Measurements from ENCODE around the gene PNPLA3.
"Not testable (repeated sequence)": the region's sequence is repeated elsewhere in the genome, so short reads cannot be mapped to it uniquely, and the experiment has no call there.

The PNPLA3 gene

GRCh38 chr22:43888740-43889139 lies 34.9 kb upstream of the PNPLA3 start:
- peak in 1 of 42 donors; percentile 7 for DNase-seq
- intact Hi-C loops (cut with DNase I) = no loop called here

DNA sequence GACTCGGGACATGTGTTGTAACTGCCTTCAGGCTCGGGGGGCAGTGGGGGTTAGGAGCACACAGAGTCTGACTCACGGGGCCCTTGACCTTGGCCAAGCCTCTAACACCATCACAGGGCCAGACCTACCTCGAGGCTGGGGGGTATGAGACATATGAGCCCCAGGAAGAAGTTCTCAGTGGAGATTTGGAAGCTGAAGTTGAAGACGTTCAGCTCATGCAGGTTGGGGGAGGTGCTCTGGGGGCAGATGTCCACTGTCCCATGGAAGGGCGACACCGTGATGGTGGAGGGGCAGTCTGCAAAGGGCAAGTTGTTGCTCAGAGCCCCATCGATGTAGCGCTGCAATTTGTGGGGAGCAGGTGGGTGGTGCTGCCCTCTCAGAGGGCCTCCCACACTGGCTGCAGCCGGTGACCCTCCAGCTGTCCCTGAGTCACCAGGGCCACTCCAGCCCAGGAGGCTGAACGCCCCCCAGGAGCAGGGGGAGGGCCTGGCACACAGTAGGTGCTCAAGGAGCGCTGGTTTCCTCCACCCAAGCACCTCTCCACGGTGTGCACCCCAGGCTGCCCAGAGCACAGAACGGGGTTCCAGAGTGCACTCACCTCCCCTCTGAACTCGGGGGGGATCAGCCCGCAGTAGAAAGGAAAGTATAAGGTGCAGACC lies 34.3 kb upstream of the PNPLA3 start:
- intact Hi-C loops (cut with DNase I) = no loop called here
- peak in 3 of 42 donors; percentile 3 to 23 (median 7) for DNase-seq

DNA sequence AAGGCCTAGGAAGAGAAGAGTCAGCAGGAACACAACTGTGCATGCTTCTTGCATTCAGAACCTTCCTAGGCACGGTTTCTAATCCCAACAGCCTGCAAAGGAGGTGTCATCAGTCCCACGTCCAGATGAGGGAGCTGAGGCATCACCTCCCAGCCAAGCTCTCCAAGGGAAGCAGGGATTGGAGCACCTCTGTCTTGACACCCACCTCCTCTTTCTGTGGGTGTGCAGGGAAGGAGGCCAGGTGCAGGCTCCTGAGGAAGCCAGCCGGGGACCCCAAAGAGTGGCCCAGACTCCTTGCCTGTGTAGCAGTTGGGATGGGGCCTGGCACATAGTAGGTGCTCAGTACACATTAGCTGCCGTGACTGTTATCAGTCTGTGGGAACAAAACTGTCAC lies 33.7 kb upstream of the PNPLA3 start:
- peak in 37 of 42 donors; percentile 12 to 89 (median 55) for DNase-seq
- intact Hi-C loops (cut with DNase I) = no loop called here

- intact Hi-C loops (cut with DNase I) = no loop called here
- DNase-seq = no peak
Observed at GRCh38 chr22:43890901-43891331, 32.7 kb upstream of the PNPLA3 start.

DNA sequence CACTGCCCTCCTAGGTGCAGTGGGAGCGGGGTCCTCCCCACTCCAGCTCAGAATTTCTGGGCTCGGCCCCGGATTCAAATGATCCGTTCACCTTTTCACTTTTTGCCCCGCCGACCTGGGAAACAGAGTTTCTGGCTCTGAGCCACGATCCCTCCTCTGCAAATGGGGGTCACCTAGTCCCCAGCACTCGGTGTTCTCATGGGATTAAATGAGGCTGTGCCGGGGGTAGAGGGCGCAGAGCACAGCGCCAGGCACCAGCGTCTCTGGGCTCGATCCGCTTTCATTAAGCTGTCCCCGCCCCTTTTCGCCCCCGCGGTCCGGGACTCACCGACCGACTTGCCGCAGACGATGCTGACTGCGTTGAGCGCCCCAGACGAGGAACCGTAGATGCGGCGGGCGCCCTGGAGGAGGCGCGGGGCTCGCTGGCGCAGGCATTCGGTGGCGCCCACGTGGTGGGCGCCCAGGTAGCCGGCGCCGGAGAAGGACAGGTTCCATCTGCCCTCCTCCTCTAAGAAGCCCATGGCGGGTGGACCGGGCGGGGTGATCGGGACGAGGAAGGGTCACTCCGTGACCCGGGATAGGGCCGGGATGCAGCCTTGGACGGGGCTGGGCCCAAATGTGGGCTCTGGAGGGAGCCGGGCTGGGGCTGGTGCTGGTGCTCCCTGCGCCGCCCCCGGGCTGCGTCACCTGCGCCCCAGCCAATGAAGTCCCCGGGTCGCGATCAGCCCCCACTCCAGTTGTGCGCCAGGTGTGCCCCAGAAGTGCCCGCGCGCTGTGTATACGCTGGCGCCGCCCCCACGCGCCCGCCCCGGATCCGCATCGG lies 32.0 kb upstream of the PNPLA3 start, which contains the start of gene PNPLA5:
Gene PNPLA5 (minus strand): TSS at position 654 of the 823 bp plus-strand sequence. CDS start 133 bp downstream, at position 521.
- intact Hi-C loops (cut with DNase I) = no loop called here
- peak; percentile 16 to 83 (median 65) for DNase-seq

DNA sequence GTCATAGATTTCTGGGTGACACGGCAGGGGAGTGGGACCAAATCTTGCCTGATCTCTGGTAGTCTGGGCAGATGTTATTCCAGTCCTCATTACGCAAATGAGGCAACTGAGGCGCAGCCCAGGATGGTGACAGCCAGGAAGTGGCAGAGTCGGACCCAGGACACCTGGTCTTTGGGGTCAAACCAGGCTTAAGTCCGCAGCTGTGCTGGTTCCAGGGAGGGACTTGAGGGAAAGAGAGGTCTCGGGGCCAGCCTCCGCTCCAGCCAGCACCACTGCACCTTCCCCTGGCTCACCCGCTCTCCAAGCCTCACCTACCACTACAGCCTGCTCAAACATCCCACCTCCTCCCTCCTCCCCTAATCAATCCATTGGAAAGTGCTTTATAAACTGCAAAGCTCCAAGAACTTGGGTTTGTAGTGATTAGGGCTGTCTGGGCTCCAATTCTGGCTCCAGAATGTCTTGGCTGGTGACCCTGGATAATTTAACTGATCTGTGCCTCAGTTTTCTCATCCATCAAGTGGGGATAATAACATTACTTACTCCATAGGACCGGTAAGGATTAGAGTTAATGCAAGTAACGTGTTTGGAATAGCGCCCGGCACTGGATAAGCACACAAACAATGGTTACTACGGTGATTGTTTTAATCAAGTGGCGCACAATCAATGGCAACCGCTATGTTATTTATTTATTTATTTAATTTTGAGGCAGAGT lies 31.3 kb upstream of the PNPLA3 start:
- no peak for DNase-seq
- intact Hi-C loops (cut with DNase I) = no loop called here

- intact Hi-C loops (cut with DNase I) = no loop called here
- no peak for DNase-seq
Observed at GRCh38 chr22:43893266-43893665, 30.3 kb upstream of the PNPLA3 start.

DNA sequence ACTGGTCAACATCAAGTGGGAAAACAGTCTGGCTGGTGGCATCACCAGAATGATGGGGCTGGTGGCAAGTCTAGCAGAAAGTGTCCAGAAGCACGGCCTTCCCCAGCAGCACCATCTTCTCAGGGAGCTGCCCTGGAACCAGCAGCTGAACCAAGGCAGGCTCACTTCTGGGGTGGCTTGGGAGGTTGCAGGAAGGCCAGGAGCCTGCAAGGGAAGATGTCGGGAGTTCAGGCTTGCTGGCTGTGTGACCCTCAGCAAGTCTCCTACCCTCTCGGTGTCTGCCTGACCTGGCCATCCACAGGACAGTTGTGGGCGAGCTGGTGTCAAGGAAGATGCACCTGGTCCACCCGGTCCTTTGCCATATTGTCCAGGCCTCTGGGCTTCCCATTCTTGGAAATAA lies 29.5 kb upstream of the PNPLA3 start:
- no peak for DNase-seq
- intact Hi-C loops (cut with DNase I) = no loop called here

GRCh38 chr22:43895986-43896645 lies 27.5 kb upstream of the PNPLA3 start:
- intact Hi-C loops (cut with DNase I) = no loop called here
- DNase-seq = no peak

DNA sequence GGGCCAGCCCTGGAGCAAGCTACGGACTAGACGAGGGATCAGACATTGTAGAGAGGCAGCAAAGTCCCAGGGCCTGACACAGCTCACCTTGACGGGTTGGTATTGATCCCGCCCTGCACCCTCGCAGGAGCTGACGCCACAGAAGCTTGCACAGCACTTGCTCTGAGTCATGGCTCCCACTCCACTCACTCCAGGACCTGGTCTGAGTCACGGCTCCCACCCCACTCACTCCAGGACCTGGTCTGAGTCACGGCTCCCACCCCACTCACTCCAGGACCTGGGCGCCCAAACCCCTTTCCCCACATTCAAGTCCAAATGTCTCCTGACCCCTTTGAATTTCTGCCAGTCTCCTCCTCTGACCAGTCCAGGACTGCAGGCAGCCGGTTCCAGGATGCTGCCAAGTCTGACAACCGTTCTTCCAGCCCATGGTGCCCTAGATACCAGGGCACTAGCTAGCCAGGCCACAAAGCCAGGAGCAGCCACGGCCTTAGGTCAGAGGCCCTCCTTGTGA lies 25.8 kb upstream of the PNPLA3 start:
- DNase-seq = peak; percentile 59 to 95 (median 78)
- intact Hi-C loops (cut with DNase I) = no loop called here

- no peak for DNase-seq
- intact Hi-C loops (cut with DNase I) = no loop called here
Observed at GRCh38 chr22:43900206-43900605, 23.4 kb upstream of the PNPLA3 start.

DNA sequence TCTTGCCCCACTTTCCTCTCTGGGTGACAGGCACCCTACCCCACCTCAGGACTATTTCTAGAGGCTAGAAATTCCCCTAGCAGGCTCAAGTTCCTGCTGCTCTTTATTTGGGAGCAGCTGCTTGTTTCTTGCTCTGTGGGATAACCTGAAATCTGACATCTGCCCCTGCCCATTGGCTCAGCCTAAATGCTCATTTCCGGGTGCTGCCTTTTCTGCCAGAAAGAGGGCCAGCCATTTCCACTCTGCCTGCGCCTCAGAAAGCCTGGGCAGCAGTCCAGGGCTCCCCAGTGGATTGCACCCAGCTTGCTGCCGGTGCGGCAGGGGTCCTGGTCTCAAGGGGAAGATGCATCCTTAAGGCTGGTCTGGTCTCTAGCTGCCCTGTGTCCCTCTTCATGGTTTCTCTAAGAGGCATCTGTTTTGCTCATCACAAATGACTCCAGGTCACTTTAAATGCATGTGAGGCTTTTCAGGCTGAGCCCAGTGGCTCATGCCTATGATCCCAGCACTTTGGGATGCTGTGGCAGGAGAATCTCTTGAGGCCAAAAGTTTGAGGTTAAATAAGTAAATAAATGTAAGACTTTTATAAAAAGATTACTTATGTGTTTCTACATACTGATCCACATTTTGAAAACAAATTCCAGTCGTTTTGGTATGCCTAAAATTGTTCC lies 21.5 kb upstream of the PNPLA3 start:
- intact Hi-C loops (cut with DNase I) = no loop called here

GRCh38 chr22:43903033-43903432 lies 20.6 kb upstream of the PNPLA3 start:
- DNase-seq; intact Hi-C loops (cut with DNase I): not testable (repeated sequence)

More for the DNA sequence above, 21.5 kb upstream of the PNPLA3 start:
- no peak for DNase-seq

GRCh38 chr22:43904412-43904811 lies 19.2 kb upstream of the PNPLA3 start:
- peak in 29 of 42 donors; percentile 20 to 73 (median 48) for DNase-seq
- intact Hi-C loops (cut with DNase I) = not testable (repeated sequence)

DNA sequence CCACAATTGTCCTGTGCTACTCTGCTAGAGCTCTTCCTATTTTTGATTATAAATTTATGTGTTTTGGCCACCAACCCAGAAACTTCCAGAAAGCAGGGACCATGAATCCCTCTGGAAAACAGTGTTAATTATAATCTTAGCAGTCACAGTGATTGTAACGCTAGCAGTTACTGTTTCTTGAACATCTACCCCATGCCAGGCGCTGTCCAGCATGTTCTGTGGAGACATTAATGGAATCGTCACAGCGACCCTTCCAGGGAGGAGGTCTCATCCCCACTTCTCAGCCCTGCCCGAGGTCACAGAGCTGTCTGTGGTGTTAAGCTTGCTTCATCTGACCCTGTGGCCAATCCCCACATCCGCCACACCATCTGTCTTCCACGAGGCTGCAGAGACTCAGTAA lies 17.9 kb upstream of the PNPLA3 start:
- DNase-seq = no peak
- intact Hi-C loops (cut with DNase I) = no loop called here

DNA sequence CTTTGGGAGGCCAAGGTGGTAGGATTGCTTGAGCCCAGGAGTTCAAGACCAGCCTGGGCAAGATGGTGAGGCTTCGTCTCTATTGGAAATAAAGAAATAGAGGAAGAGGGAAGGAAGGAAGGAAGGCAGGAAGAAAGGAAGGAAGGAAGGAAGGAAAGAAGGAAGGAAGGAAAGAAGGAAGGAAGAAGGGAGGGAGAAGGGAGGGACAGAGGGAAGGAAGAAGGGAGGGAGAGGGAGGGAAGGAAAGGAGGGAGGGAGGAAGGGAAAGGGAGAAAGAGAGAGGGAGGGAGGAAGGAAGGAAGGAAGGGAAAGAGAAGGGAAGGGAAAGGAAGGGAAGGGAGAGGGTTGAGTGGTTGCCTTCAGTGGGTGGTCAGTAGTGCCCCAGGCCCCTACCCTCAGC lies 13.9 kb upstream of the PNPLA3 start:
- intact Hi-C loops (cut with DNase I) = no loop called here

GRCh38 chr22:43910178-43910695 lies 13.4 kb upstream of the PNPLA3 start:
- no peak for DNase-seq
- intact Hi-C loops (cut with DNase I) = no loop called here

More for the DNA sequence above, 13.9 kb upstream of the PNPLA3 start:
- DNase-seq = no peak

DNA sequence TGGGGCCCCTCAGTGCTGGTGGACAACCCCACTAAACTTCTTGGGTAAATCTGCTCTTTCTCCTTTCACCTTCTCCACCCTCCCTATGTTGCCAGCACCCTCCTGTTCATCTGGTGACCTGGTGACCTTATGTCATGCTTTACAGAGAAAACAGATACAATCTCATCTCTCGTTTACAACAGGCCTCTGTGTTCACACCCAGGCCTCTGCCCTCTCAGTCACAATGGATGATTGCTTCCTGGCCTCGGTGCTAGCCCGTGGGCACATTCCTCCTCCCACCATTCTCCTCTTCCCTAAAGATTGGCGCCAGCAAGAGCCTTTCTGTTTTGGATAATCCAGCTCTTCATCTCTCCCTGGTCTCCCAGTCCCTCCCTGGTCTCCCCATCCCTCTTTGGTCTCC lies 12.3 kb upstream of the PNPLA3 start:
- no peak for DNase-seq
- intact Hi-C loops (cut with DNase I) = no loop called here
